OCI-LY7 (cell line): ENCODE data around the gene PPP6R3. TPM values are rescaled to one million over a fixed set of nuclear protein-coding genes. Genes with fewer than 3 reads are reported as not detected.

ENCODE experiments used
- BruUV-seq: library from RNA; stranded (reverse); fragments of 400-500 nt; replicated peaks from 2 replicates; lab custom pipeline; 2021; lab: Mats Ljungman, UMichigan
- CTCF ChIA-PET: fragments of 300-600 bp; sonication (Branson Sonifier 250); formaldehyde crosslinking; loops from one replicate; lab custom pipeline; 2022; ENCODE audit warnings: antibody characterized with exemption; ENCODE audit not compliant: unreplicated experiment; lab: Charles Lee
- POLR2A ChIA-PET: fragments of 300-600 bp; sonication (Branson Sonifier 250); formaldehyde crosslinking; loops from one replicate; lab custom pipeline; 2022; ENCODE audit warnings: antibody characterized with exemption; lab: Charles Lee
- DNase-seq: peaks from one replicate; pipeline ENCODE4 v3.0.0-alpha.2; 2015; ENCODE audit warnings: low spot score
- H2AFZ ChIP-seq: fragments of 200-600 bp; sonication (generic), shearing (Covaris generic); 2 replicates; pipeline ENCODE4 v1.6.1; 2014; ENCODE audit warnings: mild to moderate bottlenecking, antibody characterized with exemption, low read length, moderate library complexity
- H3K27ac ChIP-seq: fragments of 200-600 bp; sonication (generic); 2 replicates; pipeline ENCODE4 v1.5.1; 2014; ENCODE audit warnings: mixed run types, low read depth, mild to moderate bottlenecking, moderate library complexity, low read length, inconsistent platforms; ENCODE audit not compliant: poor library complexity, severe bottlenecking
- H3K36me3 ChIP-seq: fragments of 200-600 bp; sonication (generic); 2 replicates; pipeline ENCODE4 v1.6.1; 2014; ENCODE audit warnings: mild to moderate bottlenecking, antibody characterized with exemption, low read length, moderate library complexity, mixed read lengths; ENCODE audit not compliant: insufficient read depth
- H3K4me1 ChIP-seq: fragments of 200-600 bp; sonication (generic); 2 replicates; pipeline ENCODE4 v1.5.1; 2014; ENCODE audit warnings: mild to moderate bottlenecking, low read length; ENCODE audit not compliant: insufficient read depth, poor library complexity, severe bottlenecking
- H3K4me2 ChIP-seq: fragments of 200-600 bp; sonication (generic); 2 replicates; pipeline ENCODE4 v1.6.1; 2014; ENCODE audit warnings: mild to moderate bottlenecking, low read length
- H3K4me3 ChIP-seq: fragments of 200-600 bp; sonication (generic); 2 replicates; pipeline ENCODE4 v1.5.1; 2014; ENCODE audit warnings: mild to moderate bottlenecking, low read depth, low read length; ENCODE audit not compliant: poor library complexity, severe bottlenecking
- H3K79me2 ChIP-seq: fragments of 200-600 bp; sonication (generic); 2 replicates; pipeline ENCODE4 v1.6.1; 2016; ENCODE audit warnings: low read depth, mild to moderate bottlenecking, low read length, moderate library complexity, mixed read lengths; ENCODE audit not compliant: insufficient read depth
- H3K9me2 ChIP-seq: fragments of 200-600 bp; sonication (generic); 2 replicates; pipeline ENCODE4 v1.6.1; 2016; ENCODE audit warnings: mild to moderate bottlenecking, low read length, mixed read lengths; ENCODE audit not compliant: insufficient read depth
- H3K9me3 ChIP-seq: fragments of 200-600 bp; sonication (generic); 2 replicates; pipeline ENCODE4 v1.6.1; 2014; ENCODE audit warnings: mild to moderate bottlenecking, mixed run types, low read length, mixed read lengths
- H4K20me1 ChIP-seq: fragments of 200-600 bp; sonication (generic); 2 replicates; pipeline ENCODE4 v1.6.1; 2014; ENCODE audit warnings: mild to moderate bottlenecking, antibody characterized with exemption, low read length, moderate library complexity, mixed read lengths; ENCODE audit not compliant: insufficient read depth
- CTCF ChIP-seq: fragments of 200-600 bp; sonication (generic); conservative IDR thresholded peaks from 2 replicates; pipeline ENCODE4 v1.5.1; 2014; ENCODE audit warnings: mild to moderate bottlenecking, antibody characterized with exemption, low read length, moderate library complexity, mixed read lengths
- EZH2phosphoT487 ChIP-seq: fragments of 200-600 bp; sonication (generic); IDR thresholded peaks from 2 replicates; pipeline ENCODE4 v1.6.1; 2018; ENCODE audit warnings: low read depth, borderline replicate concordance, mild to moderate bottlenecking, mixed run types, antibody characterized with exemption, low read length, moderate library complexity, mixed read lengths
- intact Hi-C: fragments of 100-400 bp; cut with micrococcal nuclease; formaldehyde crosslinking; loops from one replicate; pipeline ENCODE4 v1.10.0; 2022; ENCODE audit not compliant: unreplicated experiment
- total RNA-seq, 2 experiments: library from RNA; depleted of rRNA in 1 of 2; stranded (reverse); fragments of >200 nt in 1 of 2; shearing (Covaris generic) in 1 of 2; gene quantifications; 2 replicates each; pipeline ENCODE4 v1.2.3, GENCODE V29; 2014 to 2022

Gene PPP6R3
- total RNA-seq, 2 experiments from 2014 or later = 122 to 151 TPM

GRCh38 chr11:68658661-68659060 is 198.1 kb downstream of the PPP6R3 start:
- DNase-seq = no peak
- Histone ChIP-seq H3K79me2 (no peaks in the 10 kb centered on the region), H3K36me3 (no peaks in the 10 kb centered on the region), H3K9me2 (no peaks in the 10 kb centered on the region), H4K20me1 (no peaks in the 10 kb centered on the region), H3K4me1 (no peaks in the 10 kb centered on the region), H3K4me2 (no peak overlapping the region), H3K4me3 (no peak overlapping the region), H3K9me3 (no peaks in the 10 kb centered on the region), H3K27ac (no peak overlapping the region), H2AFZ (no peak overlapping the region)
- TF ChIP-seq CTCF = no peak
- no peak for TF ChIP-seq EZH2phosphoT487
- ChIA-PET POLR2A (no interaction called here), CTCF (no interaction called here)
- intact Hi-C loops = no loop called here
- no TSS peak for BruUV-seq

GRCh38 chr11:68659158-68659921 is 198.8 kb downstream of the PPP6R3 start:
- DNase-seq = no peak
- Histone ChIP-seq H3K4me1 (no peaks in the 10 kb centered on the region), H3K27ac (no peak overlapping the region), H3K4me3 (no peak overlapping the region), H3K4me2 (no peak overlapping the region), H3K9me2 (no peaks in the 10 kb centered on the region), H3K36me3 (no peaks in the 10 kb centered on the region), H4K20me1 (no peaks in the 10 kb centered on the region), H3K9me3 (no peaks in the 10 kb centered on the region), H2AFZ (no peak overlapping the region), H3K79me2 (no peaks in the 10 kb centered on the region)
- CTCF ChIA-PET = no interaction called here
- no peak for TF ChIP-seq EZH2phosphoT487
- TF ChIP-seq CTCF = no peak
- intact Hi-C loops = no loop called here
- no TSS peak for BruUV-seq
- POLR2A ChIA-PET = no interaction called here

GRCh38 chr11:68660066-68660810 is 199.7 kb downstream of the PPP6R3 start:
- H2AFZ ChIP-seq = no peak overlapping the region

More at GRCh38 chr11:68660066-68660810, 199.7 kb downstream of the PPP6R3 start:
- Histone ChIP-seq H3K9me2 (no peaks in the 10 kb centered on the region), H4K20me1 (no peaks in the 10 kb centered on the region), H3K9me3 (no peaks in the 10 kb centered on the region), H3K4me3 (no peak overlapping the region), H3K4me1 (no peaks in the 10 kb centered on the region), H3K27ac (no peak overlapping the region), H3K79me2 (no peaks in the 10 kb centered on the region), H3K36me3 (no peaks in the 10 kb centered on the region), H3K4me2 (no peak overlapping the region)
- DNase-seq = no peak
- no TSS peak for BruUV-seq
- TF ChIP-seq EZH2phosphoT487 = no peak
- no peak for TF ChIP-seq CTCF
- ChIA-PET POLR2A (no interaction called here), CTCF (no interaction called here)
- intact Hi-C loops = no loop called here
